HepG2 (cell line): Measurements from ENCODE around the gene MTA2. TPM values are rescaled to one million over a fixed set of nuclear protein-coding genes. Genes with fewer than 3 reads are reported as not detected.

Source experiments
- CSRNP1 ChIP-seq: sonication (generic); formaldehyde crosslinking; IDR thresholded peaks from 2 replicates; pipeline ENCODE4 v1.8.1; 2023; ENCODE audit warnings: mild to moderate bottlenecking, missing genetic modification reagents
- FLYWCH1 ChIP-seq: sonication (generic); formaldehyde crosslinking; IDR thresholded peaks from 2 replicates; pipeline ENCODE4 v1.8.1; 2023; ENCODE audit warnings: mild to moderate bottlenecking, missing genetic modification reagents
- GABPA ChIP-seq, 2 experiments: IDR thresholded peaks; 2 replicates each; pipeline ENCODE4 v1.6.1; 2011 to 2016; ENCODE audit warnings: low read depth in 2 of 2, low read length in 1 of 2, missing biosample characterization in 1 of 2, missing genetic modification characterization in 1 of 2
- HIVEP1 ChIP-seq: sonication (generic); formaldehyde crosslinking; IDR thresholded peaks from 2 replicates; pipeline ENCODE4 v1.4.0; 2020; ENCODE audit warnings: mild to moderate bottlenecking, missing genetic modification reagents
- IRX3 ChIP-seq: sonication (generic); formaldehyde crosslinking; IDR thresholded peaks from 2 replicates; pipeline ENCODE4 v1.8.1; 2023; ENCODE audit warnings: mild to moderate bottlenecking, low read depth, missing genetic modification reagents, borderline replicate concordance
- ISL2 ChIP-seq: sonication (generic); formaldehyde crosslinking; IDR thresholded peaks from 2 replicates; pipeline ENCODE4 v1.5.0; 2020; ENCODE audit warnings: missing genetic modification reagents
- KAT2B ChIP-seq: fragments of 150-350 bp; IDR thresholded peaks from 2 replicates; pipeline ENCODE4 v1.6.1; 2014; ENCODE audit warnings: low read depth, low read length, borderline replicate concordance
- KAT8 ChIP-seq: IDR thresholded peaks from 2 replicates; pipeline ENCODE4 v1.6.1; 2016; ENCODE audit warnings: missing genetic modification reagents, missing compliant biosample characterization
- KDM2A ChIP-seq: sonication (generic); formaldehyde crosslinking; IDR thresholded peaks from 2 replicates; pipeline ENCODE4 v1.4.0; 2020; ENCODE audit warnings: low read depth, missing genetic modification reagents, borderline replicate concordance
- MAZ ChIP-seq, 2 experiments: sonication (generic) in 1 of 2; formaldehyde crosslinking in 1 of 2; IDR thresholded peaks; 2 replicates each; pipeline versions ENCODE4 v1.5.0 to v1.6.1; 2012 to 2020; ENCODE audit warnings: low read depth in 2 of 2, mild to moderate bottlenecking in 2 of 2, borderline replicate concordance in 1 of 2, improper control_type of control experiment in 1 of 2, low read length in 1 of 2, missing genetic modification reagents in 1 of 2, moderate library complexity in 1 of 2
- MXI1 ChIP-seq: IDR thresholded peaks from 3 replicates; pipeline ENCODE4 v1.6.1; 2012; ENCODE audit warnings: low read depth, low read length, inconsistent platforms, borderline replicate concordance
- SALL1 ChIP-seq: sonication (generic); formaldehyde crosslinking; IDR thresholded peaks from 2 replicates; pipeline ENCODE4 v1.8.0; 2022; ENCODE audit warnings: mild to moderate bottlenecking, missing genetic modification reagents
- SMAD3 ChIP-seq: sonication (generic); formaldehyde crosslinking; IDR thresholded peaks from 2 replicates; pipeline ENCODE4 v1.4.0; 2020; ENCODE audit warnings: missing genetic modification reagents
- TCF12 ChIP-seq, 2 experiments: fragments of 450-650 bp in 1 of 2; sonication (generic) in 1 of 2; formaldehyde crosslinking in 1 of 2; IDR thresholded peaks; 2 replicates each; pipeline versions ENCODE4 v1.6.1 to v1.8.0; 2017 to 2022; ENCODE audit warnings: antibody characterized with exemption in 1 of 2, mild to moderate bottlenecking in 1 of 2, missing genetic modification reagents in 1 of 2, moderate library complexity in 1 of 2
- TFDP2 ChIP-seq: sonication (generic); formaldehyde crosslinking; IDR thresholded peaks from 2 replicates; pipeline ENCODE4 v1.4.0; 2020; ENCODE audit warnings: missing genetic modification reagents
- ZNF251 ChIP-seq: sonication (generic); formaldehyde crosslinking; IDR thresholded peaks from 2 replicates; pipeline ENCODE4 v1.9.0; 2021; ENCODE audit warnings: mild to moderate bottlenecking, missing genetic modification reagents
- ZNF383 ChIP-seq: sonication (generic); formaldehyde crosslinking; IDR thresholded peaks from 2 replicates; pipeline ENCODE4 v1.4.0; 2020; ENCODE audit warnings: missing genetic modification reagents, mild to moderate bottlenecking, borderline replicate concordance
- ZNF703 ChIP-seq: sonication (generic); formaldehyde crosslinking; IDR thresholded peaks from 2 replicates; pipeline ENCODE4 v1.5.1; 2020; ENCODE audit warnings: missing genetic modification reagents, mild to moderate bottlenecking, moderate library complexity, borderline replicate concordance
- ZNF792 ChIP-seq: IDR thresholded peaks from 2 replicates; pipeline ENCODE4 v1.6.1; 2016
- polyA plus RNA-seq, 8 experiments: library from polyadenylated mRNA; depleted of rRNA in 3 of 8; stranded (reverse) in 7 of 8; unstranded in 1 of 8; fragments of >200 nt; fragmentation: Illumina TruSeq in 4 of 8; extraction: Trizol in 4 of 8; gene quantifications; 2 replicates each; pipeline versions ENCODE4 v1.2.1 to v1.2.3, GENCODE V29; 2011 to 2016; ENCODE audit warnings: low read depth in 4 of 8, missing spikeins in 1 of 8, mixed read lengths in 1 of 8; ENCODE audit not compliant: insufficient read depth in 1 of 8
- total RNA-seq, 5 experiments: library from RNA; depleted of rRNA; stranded (reverse); fragments of >200 nt; fragmentation: Illumina TruSeq; extraction: Trizol; gene quantifications; 2 replicates each; pipeline ENCODE4 v1.2.3, GENCODE V29; 2016; ENCODE audit warnings: low read depth in 1 of 5

Gene MTA2
- total and polyA plus RNA-seq, 2 of the 13 experiments (the other 11 are each of a cell fraction or from before 2014, with no cell fraction given): 14.0 to 70.0 TPM

- TF ChIP-seq MAZ (IDR thresholded peaks at IDR 0.05; ENCODE audit: borderline replicate concordance, low read depth, low read length) (peak; percentile 94), MAZ (CRISPR knock-in tag; IDR thresholded peaks at IDR 0.05; ENCODE audit: low read depth) (peak; percentile 72; the same call in 1 of the 2 replicates), SMAD3 (0 out of 2 replicates have a peak, but pooled peaks have one; percentile 10), IRX3 (no peak), SALL1 (CRISPR knock-in tag) (peak; percentile 66), ZNF792 (CRISPR knock-in tag) (0 out of 2 replicates have a peak, but pooled peaks have one; percentile 15), KDM2A (CRISPR knock-in tag) (peak; percentile 87), GABPA (IDR thresholded peaks at IDR 0.05; ENCODE audit: low read depth, low read length) (no peak), GABPA (CRISPR knock-in tag; IDR thresholded peaks at IDR 0.05; ENCODE audit: low read depth) (peak; percentile 64), HIVEP1 (0 out of 2 replicates have a peak, but pooled peaks have one; percentile 62), TFDP2 (CRISPR knock-in tag) (peak; percentile 72), MXI1 (peak; percentile 87; the same call in 1 of the 3 replicates), CSRNP1 (CRISPR knock-in tag) (peak; percentile 34; the same call in 1 of the 2 replicates), KAT2B (no peak), KAT8 (peak; percentile 80), ZNF383 (CRISPR knock-in tag) (0 out of 2 replicates have a peak, but pooled peaks have one; percentile 20), ZNF251 (CRISPR knock-in tag) (no peak), ISL2 (CRISPR knock-in tag) (peak; percentile 22; the same call in 1 of the 2 replicates), TCF12 (IDR thresholded peaks at IDR 0.05) (no peak), TCF12 (CRISPR knock-in tag; IDR thresholded peaks at IDR 0.05) (0 out of 2 replicates have a peak, but pooled peaks have one; percentile 18), ZNF703 (CRISPR knock-in tag) (no peak), FLYWCH1 (CRISPR knock-in tag) (no peak)
Measured at GRCh38 chr11:62573592-62574362, 27.9 kb downstream of the MTA2 start, which contains the start of gene EEF1G (continued).
